Dendritic cell treated with granulocyte-macrophage colony-stimulating factor and Interleukin-4, amounts not matched to agents 40 ng/mL and 50 ng/mL, for 4 days (primary cell): Measurements from ENCODE around the gene EFHD2.
"Not testable (repeated sequence)": the region's sequence is repeated elsewhere in the genome, so short reads cannot be mapped to it uniquely, and the experiment has no call there.

Experiments used
- H3K27ac Mint-ChIP-seq: one replicate; pipeline ENCODE4 v1.8.0; 2022; ENCODE audit warnings: mild to moderate bottlenecking, mixed read lengths
- H3K27me3 Mint-ChIP-seq: one replicate; pipeline ENCODE4 v1.8.0; 2022; ENCODE audit warnings: mild to moderate bottlenecking, mixed read lengths
- H3K36me3 Mint-ChIP-seq: one replicate; pipeline ENCODE4 v1.8.0; 2022; ENCODE audit warnings: low read depth, mixed read lengths
- H3K4me1 Mint-ChIP-seq: one replicate; pipeline ENCODE4 v1.8.0; 2022; ENCODE audit warnings: low read depth, mixed read lengths
- H3K4me3 Mint-ChIP-seq: one replicate; pipeline ENCODE4 v1.8.0; 2022; ENCODE audit warnings: mild to moderate bottlenecking, moderate library complexity, mixed read lengths
- H3K9me3 Mint-ChIP-seq: one replicate; pipeline ENCODE4 v1.8.0; 2022; ENCODE audit warnings: mixed read lengths
- intact Hi-C: fragments of 100-400 bp; cut with micrococcal nuclease; formaldehyde crosslinking; loops from one replicate; pipeline ENCODE4 v1.15.0; 2022

EFHD2 gene

GRCh38 chr1:15425958-15426357, 16.3 kb downstream of the EFHD2 start:
- intact Hi-C loops = no loop called here
- Mint-ChIP-seq H3K4me1 (peaks cover 98% of the 10 kb centered on the region), H3K9me3 (no peaks in the 10 kb centered on the region), H3K27me3 (no peaks in the 10 kb centered on the region), H3K4me3 (peak overlapping the region; percentile 37), H3K36me3 (peaks cover 100% of the 10 kb centered on the region), H3K27ac (peak overlapping the region; percentile 74)

DNA sequence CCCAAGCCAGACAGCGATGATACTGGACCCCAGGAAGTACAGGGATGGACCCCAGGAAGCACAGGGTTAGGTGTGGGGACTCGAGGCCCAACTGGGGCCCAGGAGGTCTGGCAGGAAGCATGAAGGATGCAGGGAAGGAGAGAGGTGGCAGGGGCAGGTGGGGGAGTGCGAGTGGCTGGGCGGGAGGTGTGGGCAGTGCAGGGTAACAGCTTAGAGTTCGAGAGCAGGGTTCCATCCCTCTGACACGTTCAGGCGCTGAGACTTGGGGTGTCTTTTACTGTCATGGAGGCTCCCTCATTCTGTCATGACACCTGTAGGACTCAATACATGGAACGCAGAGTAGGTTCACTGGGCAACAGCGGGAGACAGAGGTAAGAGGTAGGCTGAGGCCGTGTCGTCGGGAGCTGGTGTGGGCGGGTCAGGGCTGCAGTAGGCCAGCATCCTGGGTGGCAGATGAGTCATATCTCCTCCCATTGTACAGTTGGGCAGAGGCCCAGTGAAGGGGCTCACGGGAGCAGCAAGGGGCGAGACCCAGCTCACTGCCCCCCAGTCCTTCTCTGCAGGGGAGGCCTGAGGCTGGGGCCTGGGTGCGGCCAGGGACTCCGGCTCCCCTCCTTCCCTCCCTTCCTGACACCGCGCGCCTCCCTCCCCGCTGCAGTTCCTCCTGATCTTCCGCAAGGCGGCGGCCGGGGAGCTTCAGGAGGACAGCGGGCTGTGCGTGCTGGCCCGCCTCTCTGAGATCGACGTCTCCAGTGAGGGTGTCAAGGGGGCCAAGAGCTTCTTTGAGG, 17.0 kb downstream of the EFHD2 start:
- Mint-ChIP-seq H3K36me3 (peaks cover 100% of the 10 kb centered on the region), H3K27ac (peak overlapping the region; percentile 74), H3K4me3 (peak overlapping the region; percentile 37), H3K4me1 (peaks cover 98% of the 10 kb centered on the region), H3K9me3 (no peaks in the 10 kb centered on the region), H3K27me3 (no peaks in the 10 kb centered on the region)
- intact Hi-C loops = no loop called here

- Mint-ChIP-seq H3K4me3 (no peak overlapping the region), H3K4me1 (peaks cover 98% of the 10 kb centered on the region), H3K36me3 (peaks cover 100% of the 10 kb centered on the region), H3K27ac (peak overlapping the region; percentile 74), H3K27me3 (no peaks in the 10 kb centered on the region), H3K9me3 (no peaks in the 10 kb centered on the region)
- intact Hi-C loops = no loop called here
Measured at GRCh38 chr1:15427280-15427666, 17.6 kb downstream of the EFHD2 start.

- H3K4me3 Mint-ChIP-seq, H3K9me3 Mint-ChIP-seq, H3K27me3 Mint-ChIP-seq, intact Hi-C loops: not testable (repeated sequence)
- Mint-ChIP-seq H3K27ac (peak overlapping the region; percentile 74), H3K4me1 (peaks cover 96% of the 10 kb centered on the region), H3K36me3 (peaks cover 97% of the 10 kb centered on the region)
Measured at GRCh38 chr1:15428252-15428651, 18.6 kb downstream of the EFHD2 start.

- Mint-ChIP-seq H3K9me3 (no peaks in the 10 kb centered on the region), H3K27me3 (no peaks in the 10 kb centered on the region), H3K4me1 (peaks cover 95% of the 10 kb centered on the region), H3K36me3 (peaks cover 90% of the 10 kb centered on the region), H3K27ac (peak overlapping the region; percentile 74), H3K4me3 (no peak overlapping the region)
- intact Hi-C loops = no loop called here
Measured at GRCh38 chr1:15428815-15429435, 19.2 kb downstream of the EFHD2 start.

GRCh38 chr1:15429701-15430149, 20.0 kb downstream of the EFHD2 start:
- no peaks in the 10 kb centered on the region for H3K27me3 Mint-ChIP-seq
- intact Hi-C loops = loop anchor here (2.0 to 5.0 kb wide), 3 partner anchors 13 to 277 kb away; partner anchors contain the start of gene TMEM51
- H3K4me1 Mint-ChIP-seq = peaks cover 93% of the 10 kb centered on the region
- H3K9me3 Mint-ChIP-seq = no peaks in the 10 kb centered on the region
- peak overlapping the region; percentile 74 for H3K27ac Mint-ChIP-seq
- no peak overlapping the region for H3K4me3 Mint-ChIP-seq
- peaks cover 82% of the 10 kb centered on the region for H3K36me3 Mint-ChIP-seq

- H3K9me3 Mint-ChIP-seq = no peaks in the 10 kb centered on the region
- H3K36me3 Mint-ChIP-seq = peaks cover 69% of the 10 kb centered on the region
- no peak overlapping the region for H3K4me3 Mint-ChIP-seq
- H3K4me1 Mint-ChIP-seq = peaks cover 88% of the 10 kb centered on the region
- no peaks in the 10 kb centered on the region for H3K27me3 Mint-ChIP-seq
- intact Hi-C loops = loop anchor here (2.0 to 5.0 kb wide), 3 partner anchors 14 to 279 kb away; partner anchors contain the start of gene TMEM51
- H3K27ac Mint-ChIP-seq = peak overlapping the region; percentile 74
Measured at GRCh38 chr1:15430787-15431570, 21.3 kb downstream of the EFHD2 start.

DNA sequence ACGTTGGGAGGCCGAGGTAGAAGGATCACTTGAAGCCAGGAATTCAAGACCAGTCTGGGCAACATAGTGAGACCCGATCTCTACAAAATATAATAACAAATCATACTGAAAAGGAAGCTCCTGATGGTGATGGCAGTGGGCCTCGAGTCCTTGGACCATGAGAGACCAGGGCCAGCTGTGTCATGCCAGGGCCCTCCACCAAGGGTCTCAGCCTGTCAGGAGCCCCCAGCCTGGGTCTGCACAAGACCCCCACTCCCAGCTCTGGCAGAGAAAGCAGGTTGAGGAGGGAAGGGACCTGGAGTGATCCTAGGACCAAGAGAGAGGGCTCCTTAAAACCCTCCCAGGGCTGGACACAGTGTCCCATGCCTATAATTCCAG, 21.9 kb downstream of the EFHD2 start:
- Mint-ChIP-seq H3K9me3 (no peaks in the 10 kb centered on the region), H3K27me3 (peaks cover under 1% of the 10 kb centered on the region), H3K36me3 (peaks cover 64% of the 10 kb centered on the region), H3K27ac (peak overlapping the region; percentile 67), H3K4me1 (peaks cover 82% of the 10 kb centered on the region), H3K4me3 (no peak overlapping the region)
- intact Hi-C loops = loop anchor here (2.0 to 5.0 kb wide), 3 partner anchors 15 to 279 kb away; partner anchors contain the start of gene TMEM51

DNA sequence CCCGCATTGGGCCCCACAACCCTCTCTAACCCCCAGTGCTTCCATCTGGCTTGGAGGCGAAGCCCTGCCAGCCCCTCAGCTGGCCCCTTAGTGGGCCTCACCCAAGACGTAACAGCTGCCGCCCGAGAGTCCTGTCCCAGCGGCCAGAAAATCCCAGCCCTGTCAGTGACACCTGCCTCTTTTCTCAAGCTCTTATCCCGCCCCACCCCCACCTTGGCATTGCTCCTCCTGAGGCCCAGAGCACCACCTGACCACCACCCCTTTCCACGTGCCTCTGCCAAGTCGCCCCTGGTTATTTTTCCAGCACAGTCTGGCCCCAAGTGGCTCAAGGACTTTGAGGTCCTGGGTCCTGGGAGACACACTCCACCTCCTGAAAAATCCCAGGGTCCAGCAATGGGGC, 22.6 kb downstream of the EFHD2 start:
- H3K36me3 Mint-ChIP-seq = peaks cover 56% of the 10 kb centered on the region
- no peak overlapping the region for H3K4me3 Mint-ChIP-seq
- peak overlapping the region; percentile 67 for H3K27ac Mint-ChIP-seq
- H3K27me3 Mint-ChIP-seq = peaks cover 6% of the 10 kb centered on the region
- intact Hi-C loops = loop anchor here (5.0 kb wide), 1 partner anchor 280 kb away; the partner anchor contains the start of gene TMEM51
- H3K4me1 Mint-ChIP-seq = peaks cover 74% of the 10 kb centered on the region
- no peaks in the 10 kb centered on the region for H3K9me3 Mint-ChIP-seq

DNA sequence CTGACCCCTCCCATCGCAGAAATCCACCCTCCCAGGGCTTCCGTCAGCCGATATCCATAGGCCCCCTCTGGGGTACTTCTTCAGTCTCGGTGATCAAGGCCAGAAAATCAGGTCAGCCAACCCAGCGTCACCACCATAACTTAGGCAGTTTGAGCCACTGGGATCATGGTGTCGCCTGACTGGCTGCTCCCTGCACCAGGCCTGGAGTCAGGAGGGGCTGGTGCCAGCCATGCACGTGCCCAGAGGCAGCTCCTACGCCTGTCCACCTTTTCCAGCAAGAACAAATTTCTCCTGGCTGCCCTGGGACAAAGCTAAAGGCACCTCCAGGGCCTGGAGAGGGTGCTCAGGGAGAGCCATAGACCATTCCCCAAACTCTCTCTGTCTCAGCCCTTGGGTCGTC, 23.8 kb downstream of the EFHD2 start:
- Mint-ChIP-seq H3K4me1 (peaks cover 63% of the 10 kb centered on the region), H3K4me3 (no peak overlapping the region), H3K27ac (peak overlapping the region; percentile 67), H3K9me3 (no peaks in the 10 kb centered on the region), H3K27me3 (peaks cover 8% of the 10 kb centered on the region), H3K36me3 (peaks cover 44% of the 10 kb centered on the region)
- intact Hi-C loops = loop anchor here (5.0 kb wide), 1 partner anchor 281 kb away; the partner anchor contains the start of gene TMEM51

DNA sequence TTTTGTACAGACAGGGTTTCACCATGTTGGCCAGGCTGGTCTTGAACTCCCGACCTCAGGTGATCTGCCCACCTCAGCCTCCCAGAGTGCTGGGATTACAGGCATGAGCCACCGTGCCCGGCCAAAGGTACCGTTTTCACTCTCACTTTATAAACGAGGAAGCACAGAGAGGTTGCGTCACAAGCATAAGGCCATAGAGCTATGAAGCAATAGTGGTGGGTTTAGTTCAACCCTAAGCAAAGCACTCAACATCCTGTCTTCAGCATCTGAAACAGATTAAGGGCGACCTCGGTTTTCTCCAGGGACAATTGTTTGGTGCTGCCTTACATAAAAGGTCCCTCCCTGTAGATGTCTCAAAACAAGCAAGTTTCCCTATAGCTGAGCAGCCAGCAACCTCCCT, 25.1 kb downstream of the EFHD2 start:
- intact Hi-C loops = loop anchor here (5.0 kb wide), 1 partner anchor 282 kb away; the partner anchor contains the start of gene TMEM51
- H3K9me3 Mint-ChIP-seq, H3K27me3 Mint-ChIP-seq: not testable (repeated sequence)
- peaks cover 52% of the 10 kb centered on the region for H3K4me1 Mint-ChIP-seq
- H3K4me3 Mint-ChIP-seq = peak overlapping the region; percentile 21
- peaks cover 32% of the 10 kb centered on the region for H3K36me3 Mint-ChIP-seq
- peak overlapping the region; percentile 67 for H3K27ac Mint-ChIP-seq

DNA sequence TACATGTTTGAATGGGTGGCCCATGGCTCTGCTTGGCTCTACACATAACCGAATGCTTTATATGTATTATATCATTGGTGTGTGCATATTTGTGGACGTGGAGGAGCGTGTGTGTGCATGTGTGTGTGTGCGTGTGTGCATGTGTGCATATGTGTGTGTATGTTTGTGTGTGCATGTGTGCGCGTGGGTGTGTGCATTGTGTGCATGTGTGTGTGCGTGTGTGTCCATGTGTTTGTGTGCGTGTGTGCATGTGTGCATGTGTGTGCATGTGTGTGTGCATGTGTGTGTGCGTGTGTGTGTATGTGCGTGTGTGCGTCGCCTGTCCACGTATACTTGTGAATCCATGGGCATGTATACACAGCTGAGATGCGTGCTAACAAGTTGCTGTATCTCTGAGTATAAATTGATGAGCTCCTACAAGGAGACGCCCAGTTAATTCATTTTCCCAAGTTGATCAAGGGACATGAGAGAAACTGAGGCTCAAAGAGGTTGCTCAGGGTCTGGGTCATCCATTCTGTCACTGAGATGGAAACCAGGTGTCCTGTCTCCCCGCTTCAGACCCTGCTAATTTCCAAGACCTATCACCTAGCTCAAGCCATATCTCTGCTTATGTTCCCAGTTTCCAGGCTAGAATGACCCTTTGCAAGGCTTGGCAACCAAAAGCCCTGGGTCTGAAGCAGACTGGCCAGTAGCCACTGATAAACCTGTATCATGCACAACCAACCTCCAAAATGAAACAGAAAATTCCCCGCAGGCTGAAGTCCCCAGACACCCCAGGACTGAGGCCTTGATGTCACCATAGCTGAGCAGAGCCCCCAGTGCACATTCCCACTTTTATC, 25.8 kb downstream of the EFHD2 start:
- no peak overlapping the region for H3K4me3 Mint-ChIP-seq
- peaks cover 25% of the 10 kb centered on the region for H3K36me3 Mint-ChIP-seq
- H3K27ac Mint-ChIP-seq = peak overlapping the region; percentile 67
- peaks cover 45% of the 10 kb centered on the region for H3K4me1 Mint-ChIP-seq
- H3K27me3 Mint-ChIP-seq = peaks cover 14% of the 10 kb centered on the region
- intact Hi-C loops = no loop called here
- no peaks in the 10 kb centered on the region for H3K9me3 Mint-ChIP-seq

DNA sequence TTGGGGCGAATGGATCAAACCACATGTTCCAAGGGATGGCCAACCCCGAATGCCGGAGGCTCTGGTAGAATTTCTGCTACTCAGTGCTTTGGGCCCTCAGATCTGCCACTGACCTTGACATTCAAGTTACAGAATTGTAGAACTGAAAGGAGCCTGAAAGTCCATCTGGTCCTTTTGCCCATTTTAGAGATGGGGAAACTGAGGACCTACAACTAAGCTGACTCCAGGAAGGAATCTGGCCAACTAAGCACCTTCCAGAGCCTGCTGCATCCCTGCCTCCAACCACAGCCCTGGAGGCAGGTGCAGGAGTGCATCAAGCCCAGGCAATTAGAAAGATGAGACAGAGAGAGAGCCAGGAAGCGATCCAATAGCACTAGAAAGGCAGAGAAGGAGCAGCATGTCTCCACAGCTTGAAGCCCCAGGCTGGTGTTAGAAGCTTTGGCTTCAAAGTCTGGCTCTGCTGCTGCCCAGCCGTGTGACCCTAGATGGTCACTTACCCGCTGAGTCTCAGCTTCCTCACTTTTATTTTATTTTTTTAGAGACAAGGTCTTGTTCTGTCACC, 27.3 kb downstream of the EFHD2 start:
- peaks cover 10% of the 10 kb centered on the region for H3K36me3 Mint-ChIP-seq
- H3K27ac Mint-ChIP-seq = no peak overlapping the region
- H3K9me3 Mint-ChIP-seq = no peaks in the 10 kb centered on the region
- H3K4me3 Mint-ChIP-seq = no peak overlapping the region
- intact Hi-C loops = no loop called here
- peaks cover 30% of the 10 kb centered on the region for H3K4me1 Mint-ChIP-seq
- H3K27me3 Mint-ChIP-seq = peaks cover 20% of the 10 kb centered on the region
